Lung (tissue), 12 donors: ENCODE results near the gene ZPR1. TPM values are rescaled to one million over a fixed set of nuclear protein-coding genes. Genes with fewer than 3 reads are reported as not detected.

Experiments
- ATAC-seq: fragments of 200-7000 bp; cut with Tn5 transposase; one replicate; pipeline ENCODE4 v1.9.1; 2020; ENCODE audit warnings: moderate number of reproducible peaks; ENCODE audit not compliant: insufficient read depth, low FRiP score
- DNase-seq, 3 donors: peaks; one replicate each; pipeline ENCODE4 v3.0.0-alpha.2; 2013 to 2017
- H3K27ac ChIP-seq, 2 donors: one replicate each; pipeline ENCODE4 v1.5.1; 2013; ENCODE audit warnings: mild to moderate bottlenecking in 2 of 2, moderate library complexity in 2 of 2, control low read depth in 1 of 2, inconsistent platforms in 1 of 2, low read depth in 1 of 2, low read length in 1 of 2
- H3K27me3 ChIP-seq, 3 donors: one replicate each; pipeline ENCODE4 v1.5.1; 2013; ENCODE audit warnings: low read length in 2 of 3; ENCODE audit not compliant: control insufficient read depth in 3 of 3, insufficient read depth in 3 of 3
- H3K36me3 ChIP-seq, 4 donors: one replicate each; pipeline ENCODE4 v1.5.1; 2013; ENCODE audit warnings: low read length in 4 of 4, mild to moderate bottlenecking in 1 of 4, moderate library complexity in 1 of 4; ENCODE audit not compliant: control insufficient read depth in 4 of 4, insufficient read depth in 4 of 4
- H3K4me1 ChIP-seq, 5 donors: one replicate each; pipeline ENCODE4 v1.5.1; 2013; ENCODE audit warnings: low read length in 5 of 5, mild to moderate bottlenecking in 2 of 5, moderate library complexity in 1 of 5; ENCODE audit not compliant: control insufficient read depth in 5 of 5, insufficient read depth in 5 of 5
- H3K4me3 ChIP-seq: one replicate; pipeline ENCODE4 v1.5.1; 2013; ENCODE audit warnings: mild to moderate bottlenecking, control low read depth, moderate library complexity
- H3K9ac ChIP-seq, 2 donors: one replicate each; pipeline ENCODE4 v1.5.1; 2013; ENCODE audit warnings: low read length in 2 of 2, control low read depth in 1 of 2; ENCODE audit not compliant: insufficient read depth in 1 of 2
- H3K9me3 ChIP-seq, 4 donors: one replicate each; pipeline ENCODE4 v1.5.1; 2013; ENCODE audit warnings: low read length in 3 of 4, mild to moderate bottlenecking in 1 of 4, moderate library complexity in 1 of 4; ENCODE audit not compliant: control insufficient read depth in 4 of 4, insufficient read depth in 3 of 4
- CTCF ChIP-seq: IDR thresholded peaks from 2 replicates; pipeline ENCODE4 v1.5.1; 2012; ENCODE audit warnings: mild to moderate bottlenecking; ENCODE audit errors: control extremely low read depth, extremely low read depth
- WGBS, 2 donors: extraction: QIAGEN DNeasy Blood & Tissue Kit; methylation state at CpG; one replicate each; pipeline ENCODE4 v1.1.7; 2013; 5-methylcytosine and 5-hydroxymethylcytosine counted together
- polyA plus RNA-seq, 2 donors: library from polyadenylated mRNA; stranded (reverse); fragments of 200-250 nt; gene quantifications; one replicate each; pipeline ENCODE4 v1.2.1, GENCODE V29; 2013
- total RNA-seq, 2 donors: library from RNA; depleted of rRNA in 1 of 2; stranded (reverse); fragments of >200 nt in 1 of 2; gene quantifications; one replicate each; pipeline ENCODE4 v1.2.1, GENCODE V29; 2014 to 2021
- donor health status: control.
- donor health status: control.
- donor health status: Bipolar disorder and iron deficiency.
- donor health status: healthy.
- donor health status: DM: yes; HTN: yes; CAD: no.

The ZPR1 gene
- total and polyA plus RNA-seq, 4 donors = 19.4 to 50.9 (median 34.5) TPM

- Histone ChIP-seq H3K9ac (no peak overlapping the region), H3K9me3 (no peaks in the 10 kb centered on the region), H3K4me3 (no peak overlapping the region), H3K4me1 (peaks cover 0 to 11% (median 0%) of the 10 kb centered on the region in 5 donors), H3K27ac (no peak overlapping the region), H3K36me3 (no peaks in the 10 kb centered on the region), H3K27me3 (peaks cover 0 to 13% (median 5%) of the 10 kb centered on the region in 3 donors)
- TF ChIP-seq CTCF = no peak
- WGBS, 2 donors = 89 to 90% methylated on average over 8 of the region's 8 CpGs
- DNase-seq (no peak), ATAC-seq (no peak)
These were observed 58.2 kb downstream of the ZPR1 start for GRCh38 chr11:116729501-116730240.

GRCh38 chr11:116727990-116728389, 59.8 kb downstream of the ZPR1 start:
- no peak for TF ChIP-seq CTCF
- Histone ChIP-seq H3K9ac (no peak overlapping the region), H3K4me3 (no peak overlapping the region), H3K27me3 (peaks cover 0 to 13% (median 5%) of the 10 kb centered on the region in 3 donors), H3K9me3 (no peaks in the 10 kb centered on the region), H3K4me1 (peaks cover 0 to 11% (median 0%) of the 10 kb centered on the region in 5 donors), H3K27ac (no peak overlapping the region), H3K36me3 (no peaks in the 10 kb centered on the region)
- WGBS, 2 donors = 78 to 80% methylated on average over 6 of the region's 6 CpGs
- ATAC-seq (no peak), DNase-seq (no peak)

DNA sequence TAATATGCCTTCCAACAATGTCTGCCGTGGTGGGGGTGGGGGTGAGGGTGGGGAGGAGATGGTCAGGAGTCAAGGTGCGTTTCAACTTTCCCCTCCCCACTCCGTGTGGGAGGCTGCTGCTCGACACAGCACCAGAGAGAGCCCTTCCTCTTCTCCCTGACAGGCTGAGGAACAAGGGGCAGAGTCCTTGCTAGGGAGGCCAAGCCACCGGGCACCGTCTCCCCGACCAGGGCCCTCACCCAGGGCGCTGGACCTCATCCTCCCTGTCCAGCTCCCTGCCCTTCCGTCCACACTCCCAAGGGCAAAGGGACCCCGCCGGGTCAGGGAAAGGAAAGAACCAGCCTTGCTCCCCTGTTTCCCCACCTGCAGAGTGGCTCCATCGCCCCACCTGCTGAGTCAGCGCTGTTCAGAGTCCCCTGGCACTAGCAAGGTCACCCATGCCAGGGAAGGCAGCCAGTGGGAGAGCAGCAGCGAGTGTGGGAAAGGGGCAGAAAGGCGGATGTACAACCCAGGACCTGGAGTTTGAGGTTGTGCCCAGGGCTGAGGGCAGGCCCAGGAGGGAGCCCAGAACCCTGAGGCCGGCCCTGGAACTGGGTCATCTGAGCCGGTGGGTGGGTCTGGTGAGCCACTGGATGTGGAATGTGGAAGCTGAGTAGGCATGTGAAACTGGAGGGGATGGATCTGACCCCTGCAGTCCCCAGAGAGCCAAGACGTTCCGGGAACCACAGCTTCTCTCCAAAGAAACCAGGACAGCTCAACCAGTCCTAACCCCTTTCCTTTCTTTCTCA, 62.2 kb downstream of the ZPR1 start:
- Histone ChIP-seq H3K27me3 (peaks cover 0 to 7% (median 5%) of the 10 kb centered on the region in 3 donors), H3K9me3 (no peaks in the 10 kb centered on the region), H3K27ac (no peak overlapping the region), H3K4me3 (no peak overlapping the region), H3K9ac (no peak overlapping the region), H3K36me3 (no peaks in the 10 kb centered on the region), H3K4me1 (peaks cover 0 to 5% (median 0%) of the 10 kb centered on the region in 5 donors)
- no peak for DNase-seq
- 67 to 82% methylated on average over 16 to 19 of the region's 19 CpGs for WGBS, 2 donors
- TF ChIP-seq CTCF = no peak
- no peak for ATAC-seq
